Measurements from ENCODE around the gene PDPN.

GRCh38 chr1:13583595-13583965 lies at the start of gene PDPN:
- TF ChIP-seq CTCF (IDR thresholded peaks at IDR 0.05) (no peak), POLR2A (IDR thresholded peaks at IDR 0.05) (no peak)

All from heart left ventricle (tissue), 13 donors.